Stimulated activated CD4-positive, alpha-beta T cell treated with anti-CD3 and anti-CD28 coated beads, Interleukin-1b, Interleukin-23, amount 100 ng/mL, for 4 hours (primary cell): ENCODE data around the gene DNM1.

ENCODE experiments used
- DNase-seq, 2 donors: peaks; one replicate each; pipeline ENCODE4 v3.0.0-alpha.2; 2020; ENCODE audit warnings: low read depth in 2 of 2

Gene DNM1

DNA sequence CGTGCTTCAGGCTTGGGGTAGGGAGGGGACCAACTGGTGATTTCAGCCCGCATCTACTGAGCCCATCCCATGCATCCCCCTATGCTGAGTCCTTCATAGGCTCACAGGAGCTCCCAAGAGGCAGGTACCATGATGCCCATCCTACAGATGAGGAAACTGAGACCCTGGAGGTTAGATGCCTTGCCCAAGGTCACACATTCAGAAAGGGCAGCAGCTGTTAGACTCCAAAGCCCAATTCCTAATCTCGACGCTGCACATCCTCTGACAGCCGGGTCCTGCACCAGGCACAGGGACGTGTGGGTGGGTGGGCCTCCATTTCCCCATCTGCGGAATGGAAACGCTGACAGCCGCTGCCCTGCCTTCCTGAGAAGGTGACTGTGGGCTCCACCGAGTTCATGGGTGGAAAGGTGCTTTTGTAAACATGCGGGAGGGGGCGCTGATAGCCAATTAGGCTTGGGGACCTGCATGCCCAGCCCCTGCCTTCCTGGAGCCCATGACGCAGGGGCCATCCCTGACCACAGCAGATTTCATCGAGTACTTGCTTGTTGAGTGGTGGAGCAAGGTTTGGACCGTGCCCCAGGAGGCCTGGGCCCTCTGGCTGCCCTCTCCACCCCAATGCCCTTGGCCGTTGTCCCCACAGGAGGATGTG, 2.2 kb downstream of the DNM1 start:
- no peak for DNase-seq

- no peak for DNase-seq
Measured at GRCh38 chr9:128206484-128206883, 3.3 kb downstream of the DNM1 start.

DNA sequence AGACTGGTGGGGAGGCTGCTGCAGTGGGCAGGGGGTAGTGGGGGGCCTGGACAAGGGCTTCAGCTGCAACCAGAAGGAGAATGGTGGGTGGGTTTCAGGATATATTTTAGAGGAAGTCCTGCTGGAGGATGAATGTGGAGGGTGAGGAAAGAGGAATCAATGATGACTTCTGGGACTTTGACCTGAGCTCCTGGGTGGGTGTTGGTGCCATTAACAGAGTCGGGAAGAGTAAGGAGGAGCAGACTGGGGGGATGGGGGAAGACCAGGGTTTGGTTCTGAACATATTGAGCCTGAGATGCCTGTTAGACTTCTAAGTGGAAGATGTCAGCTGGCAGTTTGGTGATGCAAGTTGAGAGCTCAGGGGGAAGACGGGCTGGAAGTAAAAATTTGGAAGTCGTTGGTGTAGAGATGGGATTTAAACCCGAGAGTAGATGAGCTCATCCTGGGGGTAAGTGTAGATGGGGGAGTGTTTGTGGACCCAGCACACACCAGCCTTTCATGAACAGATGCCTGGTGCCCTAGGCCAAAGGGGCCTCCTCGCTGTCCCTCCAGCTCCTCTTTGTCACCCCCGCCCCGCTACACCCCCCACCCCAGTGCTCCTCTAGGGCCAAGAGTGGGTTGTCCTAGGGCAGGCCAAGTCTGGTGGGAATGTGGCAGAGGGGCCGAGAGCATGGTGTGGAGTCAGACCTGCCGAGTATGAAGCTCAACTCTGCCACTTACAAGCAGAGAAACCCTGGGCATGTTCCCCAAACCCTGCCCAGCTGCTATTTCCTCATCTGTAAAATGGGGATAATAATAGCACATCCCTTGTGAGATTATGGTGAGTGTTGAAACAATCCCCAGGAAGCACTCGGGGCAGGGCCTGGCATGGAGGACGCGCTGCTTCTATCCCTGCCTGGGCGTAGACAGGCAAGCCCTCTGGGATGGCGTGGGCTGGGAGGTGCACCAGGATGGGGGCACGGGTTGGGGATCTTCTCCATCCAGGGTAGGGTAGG, 4.0 kb downstream of the DNM1 start:
- DNase-seq: no peak

GRCh38 chr9:128208386-128208785, 5.2 kb downstream of the DNM1 start:
- DNase-seq: no peak

DNA sequence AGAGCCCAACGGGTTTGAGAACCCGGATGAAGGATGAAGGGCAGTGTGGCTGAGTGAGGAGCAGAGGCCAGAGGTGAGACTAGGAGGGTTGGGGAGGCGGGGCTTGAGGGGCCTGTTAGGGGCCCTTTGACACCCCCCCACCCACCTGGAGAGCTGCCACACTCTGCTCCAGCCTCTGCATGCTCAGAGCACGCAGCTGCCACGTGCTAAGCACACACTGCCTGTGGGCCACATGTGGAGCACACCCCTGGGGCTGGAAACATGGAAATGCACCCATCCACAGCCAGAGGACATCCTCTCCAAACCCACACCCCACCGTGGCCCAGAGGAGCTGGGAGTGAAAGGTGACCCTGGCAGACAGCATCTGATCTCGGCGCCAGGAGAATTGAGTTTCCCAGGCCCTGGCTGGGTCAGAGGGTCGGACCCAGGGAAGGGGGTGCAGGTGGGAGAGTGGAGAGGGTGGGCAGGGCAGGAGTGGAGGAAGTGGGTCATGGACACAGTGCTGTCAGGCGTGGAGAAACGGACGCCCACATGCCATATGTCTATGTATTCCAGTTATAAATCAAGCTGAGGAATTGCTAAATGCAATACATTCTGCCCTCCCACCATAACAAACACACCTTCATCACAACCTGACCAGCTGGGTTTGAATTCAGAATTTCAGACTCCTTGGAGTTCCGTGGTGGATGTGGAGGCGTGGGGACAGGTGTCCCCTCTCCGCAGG, 5.9 kb downstream of the DNM1 start:
- DNase-seq: no peak

GRCh38 chr9:128211186-128211980, 8.2 kb downstream of the DNM1 start:
- no peak for DNase-seq

DNA sequence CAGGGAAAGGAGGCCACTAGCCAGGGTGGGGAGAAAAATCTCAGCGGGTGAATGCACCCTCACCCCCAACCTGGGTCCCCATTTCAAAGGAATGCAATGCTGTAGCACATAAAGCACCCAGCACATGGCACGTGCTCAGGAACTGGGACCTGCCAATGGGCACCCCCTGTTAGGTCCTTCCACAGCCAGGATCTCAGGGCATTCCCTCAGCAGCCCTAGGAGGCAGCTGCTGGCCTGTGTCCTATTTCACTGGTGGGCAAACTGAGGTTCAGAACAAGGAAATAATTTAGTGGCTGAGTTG, 8.8 kb downstream of the DNM1 start:
- DNase-seq: no peak

DNA sequence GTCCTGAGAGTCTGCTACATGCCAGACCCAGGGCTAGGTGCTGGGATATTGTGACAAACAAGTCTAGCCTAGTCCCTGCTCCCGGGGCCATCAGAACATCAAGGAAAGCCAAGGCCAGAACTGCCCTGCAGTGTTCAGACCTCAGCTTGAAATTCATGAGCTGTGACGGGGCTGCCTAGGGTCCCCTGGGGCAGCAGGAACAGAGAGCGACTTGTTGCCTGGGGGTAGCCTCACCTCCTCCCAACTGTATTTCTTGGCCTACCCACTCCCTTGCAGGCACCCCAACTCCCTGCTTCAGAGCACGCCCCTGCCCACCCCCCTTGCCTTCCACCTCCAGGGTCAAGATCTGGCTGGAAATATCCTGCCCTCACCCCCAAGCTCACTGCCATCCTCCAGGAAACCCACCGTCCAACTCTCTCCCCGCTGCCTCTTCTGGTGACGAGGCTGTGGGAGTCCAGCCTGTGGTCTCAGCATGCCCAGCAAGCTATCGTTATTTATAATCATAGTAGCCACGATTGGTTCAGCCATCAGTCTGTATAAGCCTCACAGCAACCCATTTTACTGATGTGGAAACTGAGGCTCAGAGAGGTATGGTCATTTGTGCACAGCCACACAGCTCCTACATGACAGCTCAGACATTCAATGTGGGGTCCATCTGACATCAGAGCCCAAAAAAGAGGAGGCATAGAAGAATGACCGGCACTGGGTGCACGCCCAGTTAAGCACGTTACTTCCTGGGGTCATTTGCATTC, 10.7 kb downstream of the DNM1 start:
- DNase-seq: no peak

DNA sequence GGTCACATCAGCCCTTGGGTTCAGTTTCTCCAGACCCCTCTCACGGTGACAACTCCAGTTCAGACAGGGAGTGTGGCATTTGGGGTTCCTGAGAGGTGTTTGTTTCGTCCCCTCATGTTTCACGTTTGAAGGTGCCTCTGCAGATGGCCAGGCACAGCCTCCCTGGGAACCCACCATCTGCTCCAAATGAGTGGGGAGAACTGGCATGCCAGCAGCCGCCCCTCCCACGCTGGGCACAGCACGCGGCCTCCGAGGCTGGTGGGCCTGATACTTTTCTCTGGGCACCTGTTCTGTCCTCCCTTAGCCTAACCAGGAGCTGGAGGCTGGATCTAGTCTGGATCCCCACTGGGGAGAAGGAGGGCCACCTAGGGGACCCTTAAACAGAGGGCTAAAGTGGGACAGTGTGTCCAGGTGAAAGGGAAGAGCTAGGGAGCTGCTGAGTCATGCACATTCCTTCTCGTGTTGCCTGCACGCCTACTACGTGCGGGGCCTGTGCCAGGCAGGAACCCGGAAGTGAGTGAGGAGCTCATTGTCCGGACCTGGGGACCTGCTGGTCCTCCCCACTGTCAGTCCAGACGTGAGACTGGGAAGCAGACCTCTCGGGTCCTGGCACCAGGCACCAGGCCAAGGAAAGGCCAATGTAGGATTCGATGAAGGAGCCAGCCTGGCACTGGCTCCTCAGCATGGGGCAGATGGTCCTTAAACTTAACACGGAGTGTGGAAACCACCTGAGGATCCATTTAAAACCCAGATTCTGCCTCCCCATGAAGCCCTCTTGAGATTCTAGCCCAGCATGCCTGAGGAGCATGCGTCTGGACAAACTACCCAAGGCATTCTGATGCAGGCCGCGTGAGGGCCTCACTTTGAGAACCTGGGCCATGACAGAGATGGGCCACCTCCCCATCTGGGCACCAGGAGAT, 11.7 kb downstream of the DNM1 start:
- DNase-seq: no peak

DNA sequence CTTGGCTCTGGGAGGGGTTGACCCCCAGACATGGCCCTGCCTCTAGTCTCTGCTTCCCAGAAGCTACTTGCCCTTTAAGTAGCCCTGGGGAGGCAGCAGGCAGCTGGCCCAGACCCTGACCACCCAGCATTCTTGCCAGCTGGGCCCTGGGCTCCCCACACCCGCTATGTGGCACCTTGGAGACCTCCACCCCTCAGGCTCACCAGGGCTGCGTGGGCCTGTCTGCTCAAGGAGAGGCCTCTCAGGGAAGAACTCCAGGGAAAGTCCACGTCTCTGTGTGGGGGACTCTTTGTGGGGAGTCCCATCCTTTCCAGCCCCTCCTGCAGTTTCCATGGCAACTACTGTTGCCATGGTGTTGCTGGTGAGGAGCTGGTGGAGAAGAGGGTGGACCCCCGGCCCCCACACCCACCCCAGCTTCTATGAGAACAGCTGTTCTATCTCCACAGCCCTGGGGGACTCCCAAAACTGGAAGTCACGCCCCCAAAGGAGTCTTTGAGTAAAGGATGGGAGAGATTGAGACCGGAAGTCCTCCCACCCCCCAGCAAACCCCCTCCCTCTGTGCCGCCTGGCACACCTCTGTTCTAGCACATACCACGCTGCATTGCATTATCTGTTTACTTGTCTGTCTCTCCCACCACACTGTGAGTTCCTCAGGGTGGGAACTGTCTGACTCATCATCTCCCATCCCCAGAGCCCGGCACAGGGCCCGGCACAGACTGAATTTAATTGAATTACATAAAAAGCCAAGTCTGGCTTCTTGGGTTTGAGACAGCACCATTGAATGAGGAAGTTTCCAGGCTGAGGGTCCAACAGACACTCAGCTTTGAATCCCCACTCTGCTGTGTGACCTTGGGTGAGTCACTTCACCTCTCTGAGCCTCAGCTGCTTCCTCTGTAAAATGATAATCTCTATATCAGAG, 12.6 kb downstream of the DNM1 start:
- no peak for DNase-seq

DNA sequence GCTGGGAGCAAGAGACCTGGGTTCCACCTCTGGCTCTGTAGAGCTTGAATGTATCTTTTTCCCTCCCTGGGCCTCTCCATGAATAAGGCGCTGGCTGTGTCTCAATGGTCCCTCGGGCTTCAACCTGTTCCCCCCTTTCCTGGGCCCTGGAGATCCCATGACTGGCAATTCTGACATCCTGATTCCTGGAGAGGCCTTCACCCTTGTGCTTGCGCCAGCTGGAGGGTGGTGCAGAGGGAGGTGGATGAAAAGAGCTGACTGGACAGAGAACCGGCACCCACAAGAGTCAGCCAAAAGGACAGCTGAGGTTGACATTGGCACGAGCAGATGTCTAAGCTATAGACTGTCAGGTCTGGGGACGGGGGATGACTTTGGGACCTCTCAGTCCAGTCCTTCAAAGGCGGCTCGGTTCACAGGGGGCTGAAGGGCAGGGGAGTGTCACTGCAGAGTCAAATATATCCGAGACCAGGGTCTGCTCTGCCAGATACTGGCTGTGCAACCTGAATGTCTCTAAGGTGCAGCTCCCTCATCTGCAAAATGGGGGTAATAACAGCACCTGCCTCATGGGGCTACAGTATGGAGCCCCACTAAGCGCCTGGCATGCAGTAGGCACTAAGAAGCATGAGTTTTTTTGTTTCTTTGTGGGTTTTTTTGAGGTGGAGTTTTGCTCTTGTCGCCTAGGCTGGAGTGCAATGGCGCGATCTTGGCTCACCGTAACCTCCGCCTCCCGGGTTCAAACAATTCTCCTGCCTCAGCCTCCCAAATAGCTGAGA, 13.8 kb downstream of the DNM1 start:
- DNase-seq: no peak

DNA sequence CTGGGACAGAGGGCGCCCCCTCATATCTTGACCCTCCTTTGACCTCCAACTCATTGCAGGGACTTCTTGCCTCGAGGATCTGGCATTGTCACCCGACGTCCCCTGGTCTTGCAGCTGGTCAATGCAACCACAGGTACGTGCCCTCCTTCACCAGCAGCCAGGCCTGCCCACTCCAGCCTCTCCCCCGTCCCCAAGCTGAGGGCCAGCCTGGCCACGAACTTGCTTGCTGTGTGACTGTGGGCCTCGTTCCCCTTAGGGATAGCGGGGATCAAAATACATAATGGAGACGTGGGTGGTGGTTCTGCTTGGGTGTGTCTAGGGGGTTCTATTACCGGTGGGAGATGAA, 15.0 kb downstream of the DNM1 start:
- DNase-seq: no peak

DNA sequence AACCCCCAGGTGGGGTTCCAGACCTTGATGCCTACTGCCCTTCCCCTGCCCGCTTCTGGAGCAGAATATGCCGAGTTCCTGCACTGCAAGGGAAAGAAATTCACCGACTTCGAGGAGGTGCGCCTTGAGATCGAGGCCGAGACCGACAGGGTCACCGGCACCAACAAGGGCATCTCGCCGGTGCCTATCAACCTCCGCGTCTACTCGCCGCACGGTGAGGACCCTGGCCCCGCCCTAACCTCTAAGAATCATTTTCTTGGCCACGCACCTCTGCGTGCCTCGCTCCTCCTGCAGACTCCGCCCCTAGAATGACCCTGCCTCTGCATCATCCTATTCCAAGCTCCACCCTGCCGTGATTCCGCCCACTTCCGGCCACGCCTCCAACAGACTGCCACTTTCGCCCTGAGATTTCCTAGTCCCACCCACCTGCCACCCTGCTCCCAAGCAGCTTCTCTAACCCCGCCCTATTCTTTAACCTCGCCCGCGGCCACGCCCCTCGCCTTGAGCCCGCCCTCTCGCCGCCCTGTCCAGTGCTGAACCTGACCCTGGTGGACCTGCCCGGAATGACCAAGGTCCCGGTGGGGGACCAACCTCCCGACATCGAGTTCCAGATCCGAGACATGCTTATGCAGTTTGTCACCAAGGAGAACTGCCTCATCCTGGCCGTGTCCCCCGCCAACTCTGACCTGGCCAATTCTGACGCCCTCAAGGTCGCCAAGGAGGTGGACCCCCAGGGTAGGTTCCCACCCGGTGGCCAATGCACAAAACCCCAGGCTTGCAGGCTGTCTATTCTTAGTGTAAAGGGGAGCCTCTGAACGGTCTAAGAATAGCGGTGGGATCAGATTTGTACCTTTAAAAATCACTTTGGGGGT, 15.6 kb downstream of the DNM1 start:
- peak; percentile 87 to 91 for DNase-seq

GRCh38 chr9:128219831-128220230, 16.7 kb downstream of the DNM1 start:
- no peak for DNase-seq

- no peak for DNase-seq
Measured at GRCh38 chr9:128222026-128222425, 18.8 kb downstream of the DNM1 start.

- no peak for DNase-seq
Measured at GRCh38 chr9:128222880-128223670, 19.9 kb downstream of the DNM1 start.
